Skeletal muscle tissue (tissue), 4 donors: ENCODE data around the gene ADGRG2. TPM values are rescaled to one million over a fixed set of nuclear protein-coding genes. Genes with fewer than 3 reads are reported as not detected.
"Not testable (repeated sequence)": the region's sequence is repeated elsewhere in the genome, so short reads cannot be mapped to it uniquely, and the experiment has no call there.

Experiments
- H3K27ac ChIP-seq: one replicate; pipeline ENCODE4 v1.7.0; 2013; ENCODE audit warnings: mild to moderate bottlenecking, low read depth, low read length, inconsistent platforms
- H3K27me3 ChIP-seq, 3 donors: one replicate each; pipeline ENCODE4 v1.7.0; 2013; ENCODE audit warnings: low read length in 3 of 3; ENCODE audit not compliant: control insufficient read depth in 3 of 3, insufficient read depth in 3 of 3
- H3K36me3 ChIP-seq, 3 donors: one replicate each; pipeline ENCODE4 v1.7.0; 2013; ENCODE audit warnings: low read length in 3 of 3; ENCODE audit not compliant: control insufficient read depth in 3 of 3, insufficient read depth in 3 of 3
- H3K4me1 ChIP-seq, 3 donors: one replicate each; pipeline ENCODE4 v1.7.0; 2013; ENCODE audit warnings: low read length in 3 of 3, mild to moderate bottlenecking in 3 of 3; ENCODE audit not compliant: control insufficient read depth in 3 of 3, insufficient read depth in 3 of 3
- H3K4me3 ChIP-seq, 3 donors: one replicate each; pipeline ENCODE4 v1.7.0; 2013; ENCODE audit warnings: low read length in 3 of 3
- H3K9ac ChIP-seq, 3 donors: one replicate each; pipeline ENCODE4 v1.7.0; 2013; ENCODE audit warnings: low read length in 3 of 3, mild to moderate bottlenecking in 3 of 3, moderate library complexity in 2 of 3, low read depth in 1 of 3
- H3K9me3 ChIP-seq, 3 donors: one replicate each; pipeline ENCODE4 v1.7.0; 2013; ENCODE audit warnings: low read length in 3 of 3; ENCODE audit not compliant: control insufficient read depth in 3 of 3
- total RNA-seq: library from RNA; depleted of rRNA; stranded (reverse); fragments of >200 nt; gene quantifications from one replicate; pipeline ENCODE4 v1.2.3, GENCODE V29; 2014
- donor health status: Osteomylitis.

Gene ADGRG2
- total RNA-seq, 1 donor from 2014 or later, result 7.8 TPM

DNA sequence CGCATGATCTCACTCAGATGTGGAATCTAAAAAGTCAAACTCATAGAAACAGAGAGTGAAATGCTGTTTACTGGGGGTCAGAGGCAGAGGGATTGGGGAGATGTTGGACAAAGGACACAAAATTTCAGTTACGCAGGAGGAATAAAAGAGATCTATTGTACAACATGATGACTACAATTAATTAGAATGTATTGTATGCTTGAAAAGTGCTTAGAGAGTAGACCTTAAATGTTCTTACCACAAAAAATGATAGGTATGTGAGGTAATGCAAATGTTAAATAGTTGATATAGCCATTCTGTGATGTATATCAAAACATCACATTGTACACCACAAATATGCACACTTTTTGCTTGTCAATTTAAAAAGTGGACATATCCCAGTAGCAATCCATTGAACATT is 102.3 kb downstream of the ADGRG2 start:
- no peak overlapping the region for H3K9ac ChIP-seq
- peaks cover 0 to 2% (median 0%) of the 10 kb centered on the region in 3 donors for H3K9me3 ChIP-seq
- H3K4me1 ChIP-seq, result no peaks in the 10 kb centered on the region
- no peak overlapping the region for H3K4me3 ChIP-seq
- no peaks in the 10 kb centered on the region for H3K36me3 ChIP-seq
- no peak overlapping the region for H3K27ac ChIP-seq
- H3K27me3 ChIP-seq, result no peaks in the 10 kb centered on the region

DNA sequence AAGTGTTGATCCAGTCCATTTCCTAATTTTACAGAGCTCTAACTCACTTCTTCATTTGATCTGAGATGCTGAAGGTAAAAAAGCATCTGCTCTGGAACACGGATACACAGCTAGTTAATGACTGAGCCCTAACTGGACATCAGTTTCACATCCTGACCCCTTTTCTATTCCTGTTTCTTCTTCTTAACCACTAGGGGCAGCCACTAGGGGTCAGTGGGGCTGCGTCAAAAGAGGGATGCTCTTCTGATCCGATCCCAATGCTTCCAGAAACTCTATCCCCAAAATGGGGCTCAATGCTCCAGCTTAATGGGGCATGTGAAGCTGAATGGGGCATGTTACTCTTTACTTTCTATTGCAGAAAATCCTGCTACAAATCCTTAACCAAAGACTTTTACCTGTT is 105.0 kb downstream of the ADGRG2 start:
- H3K27me3 ChIP-seq, result no peaks in the 10 kb centered on the region
- no peak overlapping the region for H3K4me3 ChIP-seq
- H3K36me3 ChIP-seq, result no peaks in the 10 kb centered on the region
- no peak overlapping the region for H3K9ac ChIP-seq
- H3K9me3 ChIP-seq, result peaks cover 0 to 1% (median 0%) of the 10 kb centered on the region in 3 donors
- no peak overlapping the region for H3K27ac ChIP-seq
- no peaks in the 10 kb centered on the region for H3K4me1 ChIP-seq

DNA sequence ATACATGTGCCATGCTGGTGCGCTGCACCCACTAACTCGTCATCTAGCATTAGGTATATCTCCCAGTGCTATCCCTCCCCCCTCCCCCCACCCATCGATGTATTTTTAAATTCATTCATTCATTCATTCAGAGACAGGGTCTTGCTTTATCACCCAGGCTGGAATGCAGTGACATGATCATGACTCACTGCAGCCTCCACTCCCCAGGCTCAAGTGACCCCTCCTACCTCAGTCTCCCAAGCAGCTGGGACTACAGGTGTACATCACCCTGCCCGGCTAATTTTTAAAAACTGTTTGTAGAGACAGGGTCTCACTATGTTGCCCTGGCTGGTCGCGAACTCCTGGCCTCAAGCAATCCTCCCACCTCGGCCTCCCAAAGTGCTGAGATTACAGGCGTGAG is 105.7 kb downstream of the ADGRG2 start:
- H3K27me3 ChIP-seq, H3K4me3 ChIP-seq, H3K4me1 ChIP-seq, H3K36me3 ChIP-seq, H3K9me3 ChIP-seq, H3K9ac ChIP-seq, H3K27ac ChIP-seq: not testable (repeated sequence)

DNA sequence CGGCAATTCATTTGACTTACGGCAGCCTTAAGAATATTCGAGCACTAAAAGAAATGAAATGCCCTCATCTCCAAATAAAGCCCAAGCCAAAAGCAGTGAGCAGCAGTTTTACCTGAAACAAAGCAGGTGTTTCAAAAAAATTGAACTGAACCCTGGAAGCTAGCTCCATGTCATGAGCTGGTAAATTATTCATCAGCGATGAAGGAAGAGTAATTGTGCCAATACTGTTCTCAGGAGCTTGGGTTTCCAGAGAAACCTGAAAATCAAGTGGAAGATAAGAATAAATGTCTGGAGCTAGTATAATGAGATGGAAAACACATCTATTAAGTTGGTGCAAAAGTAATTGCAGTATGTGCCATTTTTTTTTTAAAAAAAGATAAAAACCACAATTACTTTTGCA is 114.4 kb downstream of the ADGRG2 start:
- Histone ChIP-seq H3K27me3 (no peaks in the 10 kb centered on the region), H3K9ac (no peak overlapping the region), H3K4me1 (no peaks in the 10 kb centered on the region), H3K36me3 (no peaks in the 10 kb centered on the region), H3K9me3 (no peaks in the 10 kb centered on the region), H3K4me3 (no peak overlapping the region), H3K27ac (no peak overlapping the region)

DNA sequence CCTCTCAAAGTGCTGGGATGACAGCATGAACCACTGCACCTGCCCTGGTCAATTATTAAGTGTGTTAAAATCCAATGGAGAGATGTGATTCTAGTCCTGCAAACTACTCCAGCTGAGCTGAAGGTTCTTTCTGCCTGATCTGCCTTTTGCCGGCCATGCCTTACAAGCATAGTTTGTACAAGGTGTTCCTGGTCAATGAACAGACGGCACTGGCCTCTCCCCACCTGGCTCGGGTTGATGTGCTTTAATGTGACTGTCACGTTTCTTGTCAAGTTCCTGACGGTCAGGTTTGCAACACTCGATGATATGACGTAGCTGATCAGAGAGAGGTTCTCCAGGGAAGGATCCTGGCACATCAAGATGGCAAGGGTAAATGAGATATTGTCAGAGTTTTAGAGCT is 115.3 kb downstream of the ADGRG2 start:
- Histone ChIP-seq H3K27ac (no peak overlapping the region), H3K9me3 (no peaks in the 10 kb centered on the region), H3K36me3 (no peaks in the 10 kb centered on the region), H3K4me3 (no peak overlapping the region), H3K4me1 (no peaks in the 10 kb centered on the region), H3K9ac (no peak overlapping the region), H3K27me3 (no peaks in the 10 kb centered on the region)

DNA sequence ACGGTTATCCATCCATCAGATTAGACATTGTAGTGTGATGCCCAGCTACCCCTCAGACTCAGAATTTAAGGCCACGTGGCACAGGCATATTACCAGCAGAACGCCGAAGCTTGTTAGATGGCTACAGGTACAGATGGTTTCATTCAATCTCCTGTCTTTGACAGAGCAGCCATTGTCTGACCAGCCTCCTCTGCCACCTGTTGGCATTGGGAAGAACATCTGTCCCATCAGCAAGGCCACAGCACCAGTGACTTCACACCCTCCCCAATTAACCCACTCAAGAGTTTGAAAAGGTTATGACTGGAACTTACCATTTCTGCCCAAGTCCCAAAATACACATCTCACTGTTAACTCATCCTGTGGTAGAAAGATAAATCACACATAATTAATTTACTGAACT is 116.4 kb downstream of the ADGRG2 start:
- Histone ChIP-seq H3K4me3 (no peak overlapping the region), H3K9me3 (no peaks in the 10 kb centered on the region), H3K36me3 (no peaks in the 10 kb centered on the region), H3K9ac (no peak overlapping the region), H3K27me3 (no peaks in the 10 kb centered on the region), H3K4me1 (no peaks in the 10 kb centered on the region), H3K27ac (no peak overlapping the region)

DNA sequence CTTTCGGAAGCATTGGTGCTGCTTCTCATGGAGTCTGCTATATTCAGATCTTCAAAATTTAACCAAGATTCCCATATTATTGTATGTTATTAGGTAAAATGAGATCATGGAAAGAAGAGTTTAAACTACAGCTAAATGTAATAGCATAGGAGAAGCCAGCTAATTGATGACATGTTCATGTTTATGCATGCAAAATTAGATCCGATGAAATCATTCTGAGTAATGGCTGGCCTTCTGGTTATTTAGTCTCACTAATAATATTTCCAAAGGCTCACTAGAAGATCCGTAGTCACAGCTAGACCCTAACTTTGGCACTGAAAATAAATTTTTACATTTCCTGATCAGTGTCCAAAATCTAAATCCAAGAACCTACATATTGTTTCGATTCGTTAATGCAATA is 118.5 kb downstream of the ADGRG2 start:
- Histone ChIP-seq H3K27ac (no peak overlapping the region), H3K27me3 (no peaks in the 10 kb centered on the region)

DNA sequence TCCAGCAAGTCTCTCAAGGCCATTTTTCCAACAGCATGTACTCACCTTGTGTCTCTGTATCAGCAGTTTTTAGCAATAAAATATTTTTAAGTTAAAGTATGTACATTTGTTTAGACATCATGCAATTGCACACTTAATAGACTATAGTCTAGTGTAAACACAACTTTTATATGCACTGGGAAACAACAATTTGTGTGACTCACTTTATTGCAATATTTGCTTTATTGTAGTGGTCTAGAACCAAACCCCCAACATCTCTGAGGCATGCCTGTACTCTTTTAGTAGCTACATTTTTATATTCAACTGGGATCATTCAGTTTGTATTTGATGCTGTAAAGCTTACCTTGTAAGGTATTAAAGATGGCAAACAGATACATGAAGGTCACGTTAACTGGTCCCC is 123.6 kb downstream of the ADGRG2 start:
- H3K27me3 ChIP-seq, result no peaks in the 10 kb centered on the region
- no peak overlapping the region for H3K4me3 ChIP-seq
- H3K9ac ChIP-seq, result no peak overlapping the region
- H3K27ac ChIP-seq, result no peak overlapping the region
- H3K36me3 ChIP-seq, result no peaks in the 10 kb centered on the region
- no peaks in the 10 kb centered on the region for H3K9me3 ChIP-seq
- H3K4me1 ChIP-seq, result no peaks in the 10 kb centered on the region

More for the DNA sequence above, 118.5 kb downstream of the ADGRG2 start:
- no peak overlapping the region for H3K4me3 ChIP-seq
- H3K36me3 ChIP-seq, result no peaks in the 10 kb centered on the region
- H3K9me3 ChIP-seq, result no peaks in the 10 kb centered on the region
- H3K4me1 ChIP-seq, result no peaks in the 10 kb centered on the region
- no peak overlapping the region for H3K9ac ChIP-seq

DNA sequence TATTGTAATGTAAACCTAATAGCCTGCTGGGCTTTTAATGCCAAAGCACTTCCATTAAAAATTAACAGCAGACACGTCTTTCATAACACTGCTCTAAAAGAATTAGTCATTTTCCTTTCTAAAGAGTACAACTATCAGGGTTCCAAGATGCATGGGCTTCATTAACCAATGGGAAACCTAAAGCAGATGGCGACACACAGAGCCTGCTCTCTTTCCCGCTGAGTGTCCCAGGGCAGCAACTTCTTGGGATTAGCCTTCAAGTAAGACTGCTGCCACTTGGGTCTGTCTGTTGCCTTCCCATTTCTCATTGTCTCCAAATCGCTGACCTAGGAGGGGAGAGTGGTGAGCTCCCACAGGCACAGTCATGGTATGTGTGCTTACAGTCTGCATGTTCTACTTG is 124.4 kb downstream of the ADGRG2 start:
- Histone ChIP-seq H3K9me3 (no peaks in the 10 kb centered on the region), H3K4me1 (no peaks in the 10 kb centered on the region), H3K36me3 (no peaks in the 10 kb centered on the region), H3K9ac (no peak overlapping the region), H3K4me3 (no peak overlapping the region), H3K27me3 (no peaks in the 10 kb centered on the region), H3K27ac (no peak overlapping the region)

DNA sequence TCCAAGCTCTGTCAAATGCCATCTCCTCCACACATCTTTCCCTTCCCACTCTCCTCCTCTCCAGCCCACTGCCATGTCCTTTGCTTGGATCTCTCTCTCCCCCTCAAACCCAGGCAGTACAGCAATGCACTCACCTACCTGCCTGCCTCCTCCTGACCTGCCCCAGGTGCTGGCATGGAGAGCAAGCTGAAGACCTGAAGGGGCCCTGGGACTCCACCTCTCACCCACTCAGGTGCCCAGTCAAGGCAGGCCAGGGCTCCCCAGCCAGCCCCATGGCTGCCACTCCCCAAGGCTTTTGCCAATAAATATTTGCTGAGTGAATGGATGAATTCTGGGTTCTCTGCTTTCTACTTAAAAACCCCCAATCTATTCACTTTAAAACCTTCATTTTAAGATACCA is 125.7 kb downstream of the ADGRG2 start:
- Histone ChIP-seq H3K36me3 (no peaks in the 10 kb centered on the region), H3K4me3 (no peak overlapping the region), H3K9ac (no peak overlapping the region)

DNA sequence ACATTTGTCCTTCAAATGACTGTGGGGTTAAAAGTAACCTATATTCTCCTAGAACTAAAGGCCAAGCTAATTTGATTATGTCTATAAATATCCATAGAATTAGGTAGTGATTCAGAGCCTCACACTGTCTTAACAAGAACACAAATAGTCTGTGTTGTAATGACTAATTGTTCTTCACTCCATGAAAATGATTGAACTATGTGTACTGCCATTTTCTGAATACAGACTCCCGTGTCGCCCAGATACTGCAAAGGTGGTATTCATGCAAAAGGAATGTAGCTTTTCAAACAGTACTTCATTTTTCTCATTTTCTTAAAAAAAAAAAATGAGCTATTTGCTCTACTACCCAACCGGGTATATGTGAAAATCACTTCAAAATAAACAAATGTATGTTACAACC is 127.0 kb downstream of the ADGRG2 start:
- no peak overlapping the region for H3K4me3 ChIP-seq
- no peak overlapping the region for H3K9ac ChIP-seq
- H3K4me1 ChIP-seq, result no peaks in the 10 kb centered on the region
- H3K9me3 ChIP-seq, result no peaks in the 10 kb centered on the region
- no peaks in the 10 kb centered on the region for H3K36me3 ChIP-seq
- H3K27me3 ChIP-seq, result no peaks in the 10 kb centered on the region
- no peak overlapping the region for H3K27ac ChIP-seq

More for the DNA sequence above, 125.7 kb downstream of the ADGRG2 start:
- Histone ChIP-seq H3K27ac (no peak overlapping the region), H3K9me3 (no peaks in the 10 kb centered on the region), H3K27me3 (no peaks in the 10 kb centered on the region), H3K4me1 (no peaks in the 10 kb centered on the region)
